GM21515 (cell line): Measurements from ENCODE around the gene ITPK1.

Experiments
- ATAC-seq: cut with Tn5 transposase; IDR thresholded peaks from one replicate; pipeline ENCODE4 v1.9.1; 2021; ENCODE audit not compliant: unreplicated experiment

The ITPK1 gene

DNA sequence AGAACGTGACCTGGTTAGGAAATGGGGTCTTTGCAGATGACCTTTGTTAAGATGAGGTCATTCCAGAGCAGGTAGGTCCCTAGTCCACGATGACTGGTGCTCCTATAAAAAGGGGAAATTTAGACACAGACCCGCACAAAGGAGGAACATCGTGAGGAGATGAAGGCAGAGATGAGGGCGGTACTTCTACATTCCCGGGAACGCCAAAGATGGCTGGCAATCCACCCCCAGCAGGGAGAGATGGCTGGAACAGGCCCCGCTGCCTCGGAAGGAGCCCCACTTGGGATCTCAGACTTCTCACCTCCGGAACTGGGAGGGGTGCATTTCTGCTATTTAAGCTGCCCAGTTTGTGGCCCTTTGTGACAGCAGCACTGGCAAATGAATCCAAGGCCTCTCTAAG is 85.0 kb downstream of the ITPK1 start:
- no peak for ATAC-seq

DNA sequence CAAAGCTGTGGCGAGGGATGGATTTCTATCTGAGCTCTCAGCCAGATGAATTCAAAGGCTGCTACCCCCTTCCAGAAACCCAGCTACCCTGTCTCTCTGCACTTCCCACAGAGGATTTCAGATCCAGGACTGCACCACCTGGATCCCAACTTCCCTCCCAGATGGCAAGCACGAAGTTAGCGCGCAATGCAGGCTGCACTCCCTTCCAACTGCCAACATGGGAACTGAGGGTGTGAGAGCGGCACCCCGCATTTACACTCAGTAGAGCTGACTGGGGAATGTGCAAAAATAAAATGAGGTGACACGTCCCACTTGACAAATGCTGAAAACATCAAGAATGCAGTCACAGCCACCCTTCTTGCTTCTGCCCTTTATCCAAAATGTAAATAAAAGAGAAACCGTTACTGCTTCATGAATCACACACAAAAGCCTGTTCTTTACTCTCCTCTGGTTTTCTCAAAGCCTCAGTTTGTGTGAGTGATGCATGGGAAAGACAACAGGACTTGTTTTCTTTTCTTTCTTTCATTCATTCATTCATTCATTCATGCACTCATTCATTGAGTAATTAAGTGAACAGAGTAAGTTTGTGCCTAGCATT is 85.7 kb downstream of the ITPK1 start:
- ATAC-seq: no peak

DNA sequence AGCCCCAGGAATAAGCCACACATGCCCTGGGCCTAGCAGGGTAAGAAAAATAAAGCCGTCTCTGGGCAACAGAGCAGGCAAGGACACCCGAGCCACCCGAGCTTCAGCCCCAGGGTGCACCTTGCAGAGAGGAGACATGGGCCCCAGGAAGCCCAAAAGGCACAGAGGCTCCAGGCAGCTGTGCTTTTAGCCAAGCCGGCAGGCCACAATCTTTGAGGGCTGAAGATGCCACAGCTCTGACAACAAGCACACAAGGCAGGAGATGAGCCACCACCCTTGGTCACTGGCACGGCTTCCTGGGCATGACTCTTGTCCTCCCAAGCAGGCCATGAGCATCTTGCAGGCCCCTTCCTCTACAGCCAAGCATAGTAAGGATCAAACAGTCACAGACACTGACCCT is 86.3 kb downstream of the ITPK1 start:
- ATAC-seq: no peak

DNA sequence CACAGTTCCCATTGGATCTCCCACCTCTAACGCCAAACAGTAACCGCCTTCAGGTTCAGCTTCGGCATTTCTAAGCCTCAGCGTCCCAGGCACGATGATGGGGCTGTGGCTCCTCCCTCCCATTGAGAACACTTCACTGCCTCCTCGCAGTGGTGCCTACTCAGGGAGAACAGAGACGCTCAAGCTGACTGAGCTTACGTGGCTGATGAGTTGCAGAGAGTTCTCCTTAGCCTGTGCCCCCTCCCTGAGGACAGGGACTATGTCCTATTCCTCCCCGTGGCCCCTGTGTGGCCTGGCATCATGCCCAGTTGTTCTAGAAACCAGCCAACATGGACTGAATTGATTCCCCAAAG is 87.0 kb downstream of the ITPK1 start:
- no peak for ATAC-seq

DNA sequence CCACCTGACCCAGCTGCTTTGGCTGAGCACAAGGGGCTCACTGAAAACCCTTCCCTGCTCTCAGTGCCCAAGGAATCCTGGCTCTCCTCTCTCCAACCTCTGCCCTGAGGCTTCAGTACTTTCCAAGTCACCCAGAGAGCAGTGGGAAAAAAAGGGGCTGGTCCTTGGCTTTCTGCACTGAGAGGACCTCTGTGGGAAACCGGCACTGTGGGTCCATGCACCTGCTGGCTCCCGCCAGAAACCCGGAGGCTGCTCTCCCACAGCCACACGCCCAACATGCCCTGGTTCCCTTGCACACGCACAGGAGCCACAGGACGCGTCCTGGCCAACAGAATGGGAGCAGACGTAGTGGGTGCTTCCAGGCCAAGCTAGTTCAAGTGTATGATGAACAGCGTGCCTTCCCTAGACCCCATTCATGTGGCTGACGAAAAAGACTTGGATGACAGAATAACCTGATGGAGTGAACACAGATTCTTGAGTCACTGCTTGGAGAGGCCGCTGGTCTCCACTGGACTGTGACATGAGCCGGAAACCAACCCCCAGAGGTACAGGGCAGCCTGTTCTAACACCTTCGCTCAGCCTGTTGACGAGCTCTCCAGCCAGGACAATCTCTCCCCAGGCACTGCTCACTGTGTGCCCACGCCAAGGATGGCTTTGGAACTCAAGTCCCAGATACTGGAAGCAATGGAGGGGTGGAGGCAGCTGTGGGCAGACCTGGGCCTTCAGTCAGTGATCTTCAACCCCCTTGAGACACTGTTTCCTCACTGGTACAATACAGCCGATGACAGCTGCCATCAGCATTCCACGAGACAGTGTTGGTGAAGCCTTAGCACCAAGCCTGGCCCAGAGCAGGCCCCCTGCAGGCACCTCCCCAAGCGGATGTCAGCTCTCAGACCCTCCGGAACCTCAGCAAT is 87.7 kb downstream of the ITPK1 start:
- no peak for ATAC-seq

DNA sequence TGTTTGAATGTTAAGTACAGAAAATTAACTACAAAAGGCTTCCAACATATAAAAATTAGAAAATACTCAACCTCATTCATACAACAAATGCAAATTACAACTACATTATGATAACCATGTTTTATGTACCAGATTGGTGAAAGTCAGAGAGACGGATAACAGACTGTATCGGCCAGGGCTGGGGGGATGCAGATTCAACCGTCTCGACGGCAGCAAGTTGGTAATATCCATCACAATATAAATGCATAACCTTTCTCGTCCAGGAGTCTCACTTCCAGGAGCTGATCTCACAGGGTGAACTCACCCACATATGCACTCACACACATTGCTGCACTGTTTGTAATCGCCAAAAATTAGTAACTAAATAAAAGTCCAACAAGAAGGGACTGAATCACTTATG is 89.4 kb downstream of the ITPK1 start:
- ATAC-seq: no peak

DNA sequence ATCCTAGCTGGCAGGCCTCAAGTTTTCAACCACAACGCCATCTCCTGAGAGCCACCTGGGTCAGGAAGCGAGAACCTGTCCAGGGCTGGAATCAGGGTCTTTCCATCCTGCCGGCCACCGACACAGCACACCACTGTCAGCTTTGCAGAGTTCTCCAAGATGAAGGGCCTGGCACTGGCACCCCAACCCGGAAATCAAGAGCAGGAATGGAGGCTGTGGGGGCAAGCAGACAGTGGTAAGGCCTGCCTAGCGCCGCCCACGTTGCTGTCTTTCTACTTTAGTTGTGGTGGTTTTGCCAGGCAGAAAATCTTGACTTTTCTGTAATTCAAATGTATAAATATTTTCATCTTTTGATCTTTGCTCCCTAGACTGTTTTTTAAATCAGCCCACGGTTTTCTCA is 90.7 kb downstream of the ITPK1 start:
- no peak for ATAC-seq

DNA sequence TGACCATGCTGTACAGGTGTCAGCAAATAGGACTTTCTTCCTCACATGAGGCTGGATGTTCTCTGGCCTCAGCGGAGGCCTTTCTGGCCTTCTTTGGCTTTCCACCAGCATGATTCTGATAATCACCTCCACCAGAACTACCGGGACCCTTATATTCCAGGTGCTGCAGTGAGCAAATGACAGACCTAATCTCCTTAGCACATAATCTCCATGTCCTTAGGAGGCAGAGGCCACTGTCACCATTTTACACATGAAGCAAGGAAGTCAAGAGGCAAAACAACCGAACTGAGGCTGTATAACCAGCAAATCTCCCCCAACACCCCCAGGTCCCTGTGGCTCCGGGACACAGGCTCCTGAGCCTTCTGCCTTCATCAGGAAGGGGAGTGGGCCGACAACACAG is 91.2 kb downstream of the ITPK1 start:
- ATAC-seq: no peak

DNA sequence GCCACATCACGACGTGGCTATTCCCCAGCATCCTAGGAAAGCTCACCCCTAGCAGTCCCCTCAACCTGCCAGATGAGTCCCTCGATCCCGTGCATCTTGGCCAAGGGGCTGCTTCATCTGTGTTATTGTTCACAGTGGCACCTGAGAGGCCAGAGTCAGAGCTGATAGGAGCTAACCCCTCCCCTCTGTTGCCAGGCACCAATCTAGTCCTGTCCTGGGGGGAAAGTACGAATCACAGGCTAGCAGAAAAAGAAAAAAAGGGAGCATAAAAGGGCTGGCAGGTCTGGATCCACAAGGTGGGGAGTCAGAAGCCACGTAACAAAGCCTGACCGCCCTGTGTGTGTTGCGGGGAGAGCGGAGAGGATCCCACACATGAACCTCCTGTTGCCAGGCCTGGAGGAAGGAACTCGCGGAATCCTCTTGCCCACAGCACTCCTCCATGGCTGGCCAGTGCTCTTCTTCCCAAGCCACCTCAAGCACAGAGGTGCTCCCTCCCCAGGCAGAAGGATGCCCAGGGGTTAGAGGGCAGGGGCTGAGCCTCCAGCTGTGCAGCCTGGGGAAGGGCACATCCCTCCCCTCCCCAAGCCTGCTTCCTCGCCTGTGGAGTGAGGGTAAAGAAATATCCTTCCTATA is 91.8 kb downstream of the ITPK1 start:
- no peak for ATAC-seq

DNA sequence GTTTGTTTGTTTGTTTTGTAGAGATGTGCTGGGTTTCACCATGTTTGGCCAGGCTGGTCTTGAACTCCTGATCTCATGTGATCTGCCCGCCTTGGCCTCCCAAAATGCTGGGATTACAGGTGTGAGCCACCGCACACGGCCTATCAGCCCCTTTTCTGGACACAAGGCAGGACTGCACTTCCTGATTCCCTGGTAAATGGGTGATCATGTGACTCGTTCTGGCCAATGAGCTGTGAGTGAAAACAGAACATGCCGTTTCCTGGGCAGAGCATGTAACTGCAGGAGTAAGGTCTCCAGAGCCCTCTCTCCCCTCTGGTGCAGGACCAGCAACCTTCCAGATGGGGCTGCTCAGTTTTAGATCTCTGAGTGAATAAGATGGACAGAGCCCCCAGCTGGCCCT is 92.7 kb downstream of the ITPK1 start:
- ATAC-seq: no peak

DNA sequence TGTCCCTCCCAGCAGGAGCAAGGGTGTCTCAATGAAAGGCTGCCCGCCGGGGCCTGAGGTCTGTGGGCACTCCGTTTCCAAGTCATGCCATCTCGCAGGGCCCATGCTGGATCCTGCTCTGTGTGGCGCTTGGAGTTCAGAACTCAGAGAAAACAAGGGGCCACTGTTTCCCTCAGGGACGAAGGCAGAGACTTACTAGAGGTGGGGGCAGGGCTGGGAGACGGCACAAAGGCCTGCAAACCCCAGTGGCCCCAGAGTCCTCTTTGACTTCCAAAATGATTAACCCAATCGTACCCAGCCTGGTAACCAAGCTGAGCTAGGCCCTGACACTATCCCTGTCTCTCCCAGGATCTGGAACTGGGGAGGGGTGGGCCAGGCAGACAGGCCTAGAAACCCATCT is 95.8 kb downstream of the ITPK1 start:
- no peak for ATAC-seq

DNA sequence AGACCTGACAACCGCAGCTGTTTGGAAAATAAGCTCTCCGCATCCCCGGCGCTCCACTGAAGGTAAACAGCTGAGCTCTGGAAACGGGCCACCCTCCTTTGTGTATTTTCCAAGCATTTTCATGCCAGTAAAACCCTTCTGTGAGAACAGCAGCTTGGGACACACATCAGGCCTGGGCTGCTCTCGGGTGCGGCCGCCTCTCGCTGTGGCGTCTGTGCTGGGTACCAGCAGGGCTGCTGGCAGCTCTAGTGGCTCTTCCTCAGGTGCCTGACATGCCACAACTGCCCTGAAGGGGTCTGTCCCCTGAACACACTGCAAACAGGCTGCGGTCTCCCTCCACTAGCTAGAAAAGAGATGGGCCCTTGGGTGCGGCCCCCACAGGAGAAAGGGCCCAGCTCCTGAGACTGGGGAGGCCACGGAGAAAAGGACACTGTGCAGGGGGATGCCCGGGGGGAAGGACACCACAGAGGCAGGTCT is 96.3 kb downstream of the ITPK1 start:
- ATAC-seq: no peak

DNA sequence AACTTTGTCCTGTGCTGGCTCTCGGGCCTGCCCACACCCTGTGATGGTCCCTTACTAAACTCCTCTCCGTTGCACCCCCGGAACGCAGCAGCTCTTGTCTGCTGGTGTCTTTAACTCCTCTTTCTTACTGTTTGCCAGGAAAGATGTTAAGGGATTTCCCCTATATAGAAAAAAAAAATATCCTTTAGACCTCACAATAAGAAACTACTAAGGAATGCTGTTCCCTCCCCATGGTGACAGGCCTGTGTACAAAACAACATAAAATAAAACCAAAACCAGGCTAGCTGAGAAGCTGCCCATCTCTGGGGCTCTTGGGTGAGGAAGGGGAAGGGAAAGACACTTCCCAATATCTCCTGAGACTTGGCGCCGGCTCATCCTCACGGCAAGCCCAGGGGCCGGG is 97.4 kb downstream of the ITPK1 start:
- no peak for ATAC-seq

DNA sequence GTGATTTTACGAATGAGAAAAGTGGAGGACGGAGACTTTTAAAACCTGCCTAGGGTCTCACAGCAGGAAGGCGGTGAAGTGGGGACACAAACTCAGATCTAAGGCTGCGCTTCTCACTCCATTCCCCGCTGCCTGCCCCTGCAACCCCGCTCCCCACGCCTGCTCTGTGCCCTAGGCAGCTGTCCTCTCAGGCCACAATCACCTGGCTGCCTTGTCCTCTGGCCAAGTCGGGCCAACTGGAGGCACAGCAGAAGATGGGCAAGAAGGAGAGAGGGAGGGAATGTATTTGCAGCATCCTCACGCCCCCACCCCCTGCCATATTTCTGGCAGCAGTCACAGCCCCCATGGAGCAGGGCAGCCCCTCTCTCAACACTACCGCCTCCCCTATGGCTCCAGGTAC is 97.8 kb downstream of the ITPK1 start:
- no peak for ATAC-seq

DNA sequence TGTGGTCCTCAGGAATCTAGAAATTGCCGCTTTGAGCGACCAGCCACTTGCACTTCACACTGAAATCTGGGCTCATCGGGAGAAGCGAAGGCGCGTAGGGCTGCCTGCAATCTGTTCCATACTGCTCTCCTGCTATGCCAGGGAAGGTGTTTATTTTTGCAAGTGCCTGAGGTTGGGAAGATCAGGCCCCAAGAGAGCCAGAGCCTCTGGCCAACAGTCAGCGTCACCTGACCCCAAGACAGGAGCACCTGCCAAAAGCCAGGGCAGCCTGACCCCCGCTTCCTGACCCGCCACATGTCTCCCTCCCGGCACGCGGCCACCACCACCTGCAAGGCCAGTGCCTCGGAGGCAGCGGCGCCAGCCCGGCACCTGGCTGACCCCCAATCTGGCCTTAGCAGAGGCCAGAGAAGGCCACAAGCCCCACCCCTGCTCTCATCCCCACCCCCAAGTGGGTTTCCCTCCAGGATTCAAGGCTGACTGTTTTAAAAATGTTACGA is 98.4 kb downstream of the ITPK1 start:
- ATAC-seq: no peak

DNA sequence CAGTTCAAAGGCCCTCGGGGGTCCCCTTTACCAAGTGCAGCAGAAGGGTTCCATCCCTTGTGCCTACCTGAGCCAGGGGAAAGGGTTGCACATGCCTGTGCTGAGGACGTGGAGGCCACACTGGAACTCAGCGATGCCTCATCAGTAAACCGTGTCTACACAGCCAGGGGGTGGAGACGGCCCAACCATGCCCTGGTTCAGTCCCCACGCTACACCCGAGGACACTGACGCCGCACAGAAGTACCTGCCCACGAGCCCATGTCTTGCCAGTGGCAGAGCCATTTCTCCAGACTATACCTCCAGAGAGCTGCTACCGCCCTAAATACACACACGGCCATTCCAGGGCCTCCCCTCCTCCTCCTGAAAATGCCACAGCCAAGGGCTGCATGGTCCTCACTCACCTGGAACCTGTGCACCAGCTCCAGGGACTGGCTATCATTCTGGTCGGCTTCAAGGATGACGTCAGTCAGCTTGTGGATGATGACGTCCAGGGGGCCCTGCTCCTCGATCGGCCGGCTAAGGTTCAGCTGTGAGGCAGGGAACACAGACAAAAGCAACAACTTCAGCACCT is 99.4 kb downstream of the ITPK1 start:
- no peak for ATAC-seq

DNA sequence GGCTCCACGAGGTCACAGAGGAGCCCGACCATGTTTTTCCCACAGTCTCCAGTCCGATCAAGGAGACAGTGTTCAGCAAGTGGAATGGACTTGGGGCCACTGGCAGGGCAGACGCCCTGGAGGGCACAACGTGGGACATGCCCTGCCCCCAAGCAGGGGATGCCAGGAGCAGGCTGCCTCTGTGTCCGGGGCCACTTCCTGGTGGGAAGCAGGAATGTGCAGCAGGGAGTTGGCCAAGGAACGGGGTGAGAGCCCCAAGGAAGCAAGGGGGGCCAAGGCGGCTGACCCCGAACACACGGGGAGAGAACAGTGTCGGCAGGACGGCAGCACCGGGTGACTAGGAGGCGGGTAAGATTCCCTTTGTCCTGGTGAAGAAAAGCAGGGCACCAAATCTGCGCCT is 100.2 kb downstream of the ITPK1 start:
- no peak for ATAC-seq

DNA sequence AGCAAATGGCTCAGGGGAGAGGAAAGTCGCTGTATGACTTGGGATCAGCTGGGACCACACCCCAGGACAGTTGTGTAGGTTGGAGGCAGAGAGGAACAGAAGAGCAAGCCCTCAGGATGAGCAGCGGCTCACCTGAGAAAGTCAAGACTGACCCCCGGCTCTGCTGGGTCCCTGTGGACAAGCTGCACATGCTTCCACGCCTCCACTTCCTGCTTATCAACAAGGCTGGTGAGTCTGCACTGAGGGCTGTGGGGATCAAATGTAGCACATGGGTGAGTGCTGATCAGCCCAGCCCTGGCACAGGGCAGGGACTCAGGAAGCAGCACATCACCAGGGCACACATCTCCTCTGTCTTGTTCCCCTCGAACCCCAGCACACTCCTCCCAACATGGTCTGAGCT is 100.7 kb downstream of the ITPK1 start:
- ATAC-seq: no peak

DNA sequence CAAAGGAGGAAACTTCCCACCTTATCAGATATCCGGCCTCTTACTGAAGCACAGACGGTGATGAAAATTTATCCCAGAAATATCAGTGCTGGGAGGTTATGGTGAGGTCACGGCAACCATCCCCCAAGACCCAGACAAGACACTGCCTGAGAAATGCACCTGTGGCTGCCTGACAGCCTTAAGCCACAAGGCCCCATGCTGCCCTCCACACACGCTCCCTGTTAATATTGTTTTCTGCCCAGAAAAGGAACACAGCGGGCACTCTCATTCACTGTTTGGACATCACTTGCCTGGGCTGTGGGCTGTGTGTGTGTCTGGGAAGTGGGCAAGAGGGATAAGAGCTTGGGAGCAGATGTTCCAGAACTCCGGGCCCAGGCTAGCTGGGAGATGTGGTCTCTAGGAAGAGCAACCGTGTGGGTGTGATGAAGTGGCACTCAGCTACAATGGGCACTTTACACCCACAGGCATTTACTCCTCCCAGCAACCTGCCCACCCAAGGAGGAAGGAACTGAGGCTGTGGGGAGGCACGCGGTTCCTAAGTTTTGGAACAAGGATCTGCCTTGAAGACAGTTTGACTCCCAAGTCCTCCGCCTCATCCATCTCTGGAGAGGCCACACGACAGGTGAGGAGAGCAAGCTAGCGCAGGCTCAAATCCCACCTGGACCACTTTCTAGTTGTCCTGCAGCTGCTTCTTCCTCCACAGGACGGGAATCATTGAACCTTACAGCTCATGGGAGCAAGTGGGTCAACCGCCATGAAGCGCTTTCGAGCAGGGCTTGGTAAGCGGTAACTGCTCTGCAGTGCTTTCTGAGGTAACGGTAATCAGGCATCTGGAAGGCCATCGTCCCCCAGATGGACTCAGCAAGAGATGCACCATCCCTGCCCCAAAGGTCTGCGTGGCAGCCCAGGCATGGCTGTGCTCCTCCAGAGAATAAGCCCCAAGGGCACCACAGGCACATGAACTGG is 101.4 kb downstream of the ITPK1 start:
- ATAC-seq: no peak

DNA sequence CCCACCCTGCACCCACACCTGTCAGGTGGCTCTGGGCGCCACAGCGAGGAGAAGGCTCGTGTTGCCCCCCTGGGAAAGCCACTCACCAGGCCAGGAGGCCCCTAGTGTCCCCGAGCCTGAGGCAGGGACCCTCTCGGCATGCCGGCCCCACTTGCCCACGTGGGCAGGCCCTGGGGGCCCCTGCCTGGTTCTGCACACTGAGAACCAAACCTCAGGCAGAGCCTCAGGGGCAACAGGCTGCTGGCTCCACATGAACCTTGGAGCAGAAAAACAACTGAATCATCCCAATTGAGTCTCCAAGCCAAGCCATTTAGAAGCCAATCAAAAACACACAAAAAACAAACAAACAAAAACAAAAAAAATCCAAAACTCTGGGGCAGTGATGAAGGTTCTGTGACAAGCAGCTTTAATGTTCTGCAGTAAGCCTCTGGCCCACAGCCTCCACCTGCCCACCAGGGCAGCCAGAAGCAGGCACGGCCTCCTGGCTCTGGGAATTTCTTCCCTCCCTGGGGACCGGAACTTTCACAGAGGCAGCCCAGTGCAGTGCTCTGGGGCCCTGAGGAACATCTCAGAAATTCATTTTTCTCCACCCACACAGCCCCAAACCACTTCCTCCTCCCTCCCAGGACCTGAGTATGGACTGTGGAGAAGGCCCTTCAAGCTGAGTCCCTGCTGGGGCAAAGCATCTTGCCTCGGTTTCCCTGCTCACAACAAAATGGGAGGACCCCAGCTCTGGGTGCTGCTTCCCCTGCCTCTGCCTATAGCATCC is 102.6 kb downstream of the ITPK1 start:
- ATAC-seq: no peak
